ENCODE data around the gene REC8.

REC8 gene

GRCh38 chr14:24149302-24149969 lies 22.4 kb upstream of the REC8 start:
- Histone ChIP-seq H3K4me3 (ENCODE audit: low read depth in 1 of 2, low read length in 2 of 2) (no peak overlapping the region), H3K27ac (ENCODE audit: low read length) (no peak overlapping the region), H3K36me3 (ENCODE audit: control insufficient read depth in 1 of 2, insufficient read depth in 2 of 2, low read length in 2 of 2) (peaks cover 29 to 44% of the 10 kb centered on the region in 2 donors)

GRCh38 chr14:24150061-24150460 lies 21.8 kb upstream of the REC8 start:
- no peaks in the 10 kb centered on the region for H3K27me3 ChIP-seq (ENCODE audit: low read depth, low read length)
- peaks cover 16 to 29% of the 10 kb centered on the region in 2 donors for H3K4me1 ChIP-seq (ENCODE audit: control insufficient read depth in 1 of 2, insufficient read depth in 2 of 2, low read length in 2 of 2)
- H3K36me3 ChIP-seq (ENCODE audit: control insufficient read depth in 1 of 2, insufficient read depth in 2 of 2, low read length in 2 of 2): peaks cover 35 to 51% of the 10 kb centered on the region in 2 donors
- H3K4me3 ChIP-seq (ENCODE audit: low read depth in 1 of 2, low read length in 2 of 2): no peak overlapping the region
- no peak overlapping the region for H3K27ac ChIP-seq (ENCODE audit: low read length)
- no peaks in the 10 kb centered on the region for H3K9me3 ChIP-seq (ENCODE audit: control insufficient read depth in 1 of 2, low read length in 2 of 2)

More at GRCh38 chr14:24149302-24149969, 22.4 kb upstream of the REC8 start:
- peaks cover 16 to 29% of the 10 kb centered on the region in 2 donors for H3K4me1 ChIP-seq (ENCODE audit: control insufficient read depth in 1 of 2, insufficient read depth in 2 of 2, low read length in 2 of 2)
- H3K9me3 ChIP-seq (ENCODE audit: control insufficient read depth in 1 of 2, low read length in 2 of 2): no peaks in the 10 kb centered on the region
- H3K27me3 ChIP-seq (ENCODE audit: low read depth, low read length): no peaks in the 10 kb centered on the region

- H3K9me3 ChIP-seq (ENCODE audit: control insufficient read depth in 1 of 2, low read length in 2 of 2): no peaks in the 10 kb centered on the region
- H3K4me3 ChIP-seq (ENCODE audit: low read depth in 1 of 2, low read length in 2 of 2): no peak overlapping the region
- peaks cover 12 to 24% of the 10 kb centered on the region in 2 donors for H3K4me1 ChIP-seq (ENCODE audit: control insufficient read depth in 1 of 2, insufficient read depth in 2 of 2, low read length in 2 of 2)
- no peaks in the 10 kb centered on the region for H3K27me3 ChIP-seq (ENCODE audit: low read depth, low read length)
- no peak overlapping the region for H3K27ac ChIP-seq (ENCODE audit: low read length)
- H3K36me3 ChIP-seq (ENCODE audit: control insufficient read depth in 1 of 2, insufficient read depth in 2 of 2, low read length in 2 of 2): peaks cover 40 to 56% of the 10 kb centered on the region in 2 donors
Observed at GRCh38 chr14:24150567-24150966, 21.3 kb upstream of the REC8 start.

GRCh38 chr14:24150993-24151392 lies 20.9 kb upstream of the REC8 start:
- H3K27me3 ChIP-seq (ENCODE audit: low read depth, low read length): no peaks in the 10 kb centered on the region
- H3K9me3 ChIP-seq (ENCODE audit: control insufficient read depth in 1 of 2, low read length in 2 of 2): no peaks in the 10 kb centered on the region
- H3K27ac ChIP-seq (ENCODE audit: low read length): no peak overlapping the region
- peaks cover 8 to 20% of the 10 kb centered on the region in 2 donors for H3K4me1 ChIP-seq (ENCODE audit: control insufficient read depth in 1 of 2, insufficient read depth in 2 of 2, low read length in 2 of 2)
- peaks cover 44 to 59% of the 10 kb centered on the region in 2 donors for H3K36me3 ChIP-seq (ENCODE audit: control insufficient read depth in 1 of 2, insufficient read depth in 2 of 2, low read length in 2 of 2)
- H3K4me3 ChIP-seq (ENCODE audit: low read depth in 1 of 2, low read length in 2 of 2): no peak overlapping the region

- H3K9me3 ChIP-seq (ENCODE audit: control insufficient read depth in 1 of 2, low read length in 2 of 2): no peaks in the 10 kb centered on the region
- no peaks in the 10 kb centered on the region for H3K27me3 ChIP-seq (ENCODE audit: low read depth, low read length)
- no peak overlapping the region for H3K4me3 ChIP-seq (ENCODE audit: low read depth in 1 of 2, low read length in 2 of 2)
- no peak overlapping the region for H3K27ac ChIP-seq (ENCODE audit: low read length)
- H3K36me3 ChIP-seq (ENCODE audit: control insufficient read depth in 1 of 2, insufficient read depth in 2 of 2, low read length in 2 of 2): peaks cover 45 to 65% of the 10 kb centered on the region in 2 donors
- H3K4me1 ChIP-seq (ENCODE audit: control insufficient read depth in 1 of 2, insufficient read depth in 2 of 2, low read length in 2 of 2): peaks cover 8 to 18% of the 10 kb centered on the region in 2 donors
Observed at GRCh38 chr14:24151404-24152080, 20.3 kb upstream of the REC8 start.

- H3K27ac ChIP-seq (ENCODE audit: low read length): no peak overlapping the region
- H3K4me1 ChIP-seq (ENCODE audit: control insufficient read depth in 1 of 2, insufficient read depth in 2 of 2, low read length in 2 of 2): no peaks in the 10 kb centered on the region
- no peaks in the 10 kb centered on the region for H3K9me3 ChIP-seq (ENCODE audit: control insufficient read depth in 1 of 2, low read length in 2 of 2)
- H3K27me3 ChIP-seq (ENCODE audit: low read depth, low read length): no peaks in the 10 kb centered on the region
- H3K4me3 ChIP-seq (ENCODE audit: low read depth in 1 of 2, low read length in 2 of 2): no peak overlapping the region
- H3K36me3 ChIP-seq (ENCODE audit: control insufficient read depth in 1 of 2, insufficient read depth in 2 of 2, low read length in 2 of 2): peaks cover 61 to 78% of the 10 kb centered on the region in 2 donors
Observed at GRCh38 chr14:24155100-24155499, 16.8 kb upstream of the REC8 start.

GRCh38 chr14:24156840-24157239 lies 15.0 kb upstream of the REC8 start:
- Histone ChIP-seq H3K4me1 (ENCODE audit: control insufficient read depth in 1 of 2, insufficient read depth in 2 of 2, low read length in 2 of 2) (peaks cover 8% of the 10 kb centered on the region in 2 donors), H3K27me3 (ENCODE audit: low read depth, low read length) (no peaks in the 10 kb centered on the region), H3K27ac (ENCODE audit: low read length) (no peak overlapping the region), H3K4me3 (ENCODE audit: low read depth in 1 of 2, low read length in 2 of 2) (no peak overlapping the region), H3K36me3 (ENCODE audit: control insufficient read depth in 1 of 2, insufficient read depth in 2 of 2, low read length in 2 of 2) (peaks cover 52 to 66% of the 10 kb centered on the region in 2 donors), H3K9me3 (ENCODE audit: control insufficient read depth in 1 of 2, low read length in 2 of 2) (no peaks in the 10 kb centered on the region)

GRCh38 chr14:24157331-24157730 lies 14.5 kb upstream of the REC8 start:
- no peaks in the 10 kb centered on the region for H3K27me3 ChIP-seq (ENCODE audit: low read depth, low read length)
- H3K4me3 ChIP-seq (ENCODE audit: low read depth in 1 of 2, low read length in 2 of 2): no peak overlapping the region
- no peaks in the 10 kb centered on the region for H3K9me3 ChIP-seq (ENCODE audit: control insufficient read depth in 1 of 2, low read length in 2 of 2)
- H3K27ac ChIP-seq (ENCODE audit: low read length): no peak overlapping the region
- peaks cover 13% of the 10 kb centered on the region in 2 donors for H3K4me1 ChIP-seq (ENCODE audit: control insufficient read depth in 1 of 2, insufficient read depth in 2 of 2, low read length in 2 of 2)
- H3K36me3 ChIP-seq (ENCODE audit: control insufficient read depth in 1 of 2, insufficient read depth in 2 of 2, low read length in 2 of 2): peaks cover 49 to 62% of the 10 kb centered on the region in 2 donors

- Histone ChIP-seq H3K27me3 (ENCODE audit: low read depth, low read length) (no peaks in the 10 kb centered on the region), H3K27ac (ENCODE audit: low read length) (peak overlapping the region; percentile 99), H3K9me3 (ENCODE audit: control insufficient read depth in 1 of 2, low read length in 2 of 2) (no peaks in the 10 kb centered on the region), H3K4me3 (ENCODE audit: low read depth in 1 of 2, low read length in 2 of 2) (no peak overlapping the region), H3K36me3 (ENCODE audit: control insufficient read depth in 1 of 2, insufficient read depth in 2 of 2, low read length in 2 of 2) (peaks cover 63 to 69% of the 10 kb centered on the region in 2 donors), H3K4me1 (ENCODE audit: control insufficient read depth in 1 of 2, insufficient read depth in 2 of 2, low read length in 2 of 2) (peaks cover 22 to 24% of the 10 kb centered on the region in 2 donors)
Observed at GRCh38 chr14:24159777-24160498, 11.9 kb upstream of the REC8 start.

- H3K9me3 ChIP-seq (ENCODE audit: control insufficient read depth in 1 of 2, low read length in 2 of 2): no peaks in the 10 kb centered on the region
- peaks cover 22 to 24% of the 10 kb centered on the region in 2 donors for H3K4me1 ChIP-seq (ENCODE audit: control insufficient read depth in 1 of 2, insufficient read depth in 2 of 2, low read length in 2 of 2)
- H3K36me3 ChIP-seq (ENCODE audit: control insufficient read depth in 1 of 2, insufficient read depth in 2 of 2, low read length in 2 of 2): peaks cover 63 to 69% of the 10 kb centered on the region in 2 donors
- peak overlapping the region; percentile 99 for H3K27ac ChIP-seq (ENCODE audit: low read length)
- no peaks in the 10 kb centered on the region for H3K27me3 ChIP-seq (ENCODE audit: low read depth, low read length)
- no peak overlapping the region for H3K4me3 ChIP-seq (ENCODE audit: low read depth in 1 of 2, low read length in 2 of 2)
Observed at GRCh38 chr14:24160499-24160849, 11.4 kb upstream of the REC8 start.

Measured in muscle layer of duodenum (tissue), 2 donors.